HCT116 (cell line): ENCODE measurements around the gene CDKL2. TPM values are rescaled to one million over a fixed set of nuclear protein-coding genes. Genes with fewer than 3 reads are reported as not detected.

ENCODE experiments used
- ATAC-seq: fragments of 200-7000 bp; cut with Tn5 transposase; 2 replicates; pipeline ENCODE4 v1.9.1; 2020; ENCODE audit warnings: mild to moderate bottlenecking, moderate library complexity
- BruUV-seq: library from RNA; stranded (reverse); fragments of 400-500 nt; replicated peaks from 2 replicates; lab custom pipeline; 2021; lab: Mats Ljungman, UMichigan
- CTCF ChIA-PET: fragments of 300-600 bp; sonication (Branson Sonifier 250); formaldehyde crosslinking; loops from one replicate; lab custom pipeline; 2021; ENCODE audit warnings: antibody characterized with exemption; lab: Charles Lee
- POLR2A ChIA-PET: fragments of 300-600, 350-600 bp; sonication (Branson Sonifier 250); formaldehyde crosslinking; loops from one replicate; lab custom pipeline; 2021; ENCODE audit warnings: antibody characterized with exemption; lab: Charles Lee
- RAD21 ChIA-PET, 2 experiments: fragments of 300-600 bp; sonication (Branson Sonifier 250); formaldehyde crosslinking; loops; one replicate each; lab custom pipeline; 2023; ENCODE audit warnings: low total read pairs in 2 of 2; ENCODE audit not compliant: uncharacterized antibody in 2 of 2, unreplicated experiment in 2 of 2, low non-redundant PET in 1 of 2; lab: Charles Lee
- DNase-seq: peaks from one replicate; pipeline ENCODE4 v3.0.0-alpha.2; 2010; ENCODE audit warnings: low read depth, low spot score
- H2AFZ ChIP-seq: fragments of 200-600 bp; shearing (Covaris generic), sonication (generic); 2 replicates; pipeline ENCODE4 v1.6.1; 2017; ENCODE audit warnings: low read depth, mixed run types, mixed read lengths, antibody characterized with exemption, low read length; ENCODE audit not compliant: poor library complexity, severe bottlenecking
- H3K27ac ChIP-seq: 2 replicates; pipeline ENCODE4 v1.5.1; 2012; ENCODE audit warnings: low read depth, low read length
- H3K27me3 ChIP-seq: fragments of 200-600 bp; sonication (generic); 2 replicates; pipeline ENCODE4 v1.6.1; 2016; ENCODE audit warnings: mixed run types, low read length, mixed read lengths; ENCODE audit not compliant: insufficient read depth
- H3K36me3 ChIP-seq, 2 experiments: fragments of 200-500 bp in 1 of 2; fragments of 200-600 bp in 1 of 2; sonication (Bioruptor generic) in 1 of 2; sonication (generic) in 1 of 2; 2 replicates each; pipeline versions ENCODE4 v1.5.1 to v1.6.1; 2014 to 2016; ENCODE audit warnings: low read length in 2 of 2, inconsistent platforms in 1 of 2, mixed read lengths in 1 of 2, mixed run types in 1 of 2; ENCODE audit not compliant: insufficient read depth in 2 of 2, control insufficient read depth in 1 of 2
- H3K4me1 ChIP-seq, 2 experiments: fragments of 200-600 bp in 1 of 2; sonication (generic) in 1 of 2; 2 replicates each; pipeline versions ENCODE4 v1.5.1 to v1.6.1; 2012 to 2017; ENCODE audit warnings: low read length in 2 of 2, inconsistent platforms in 1 of 2, mild to moderate bottlenecking in 1 of 2, mixed read lengths in 1 of 2, mixed run types in 1 of 2, moderate library complexity in 1 of 2; ENCODE audit not compliant: insufficient read depth in 2 of 2, control insufficient read depth in 1 of 2
- H3K4me2 ChIP-seq: fragments of 200-600 bp; sonication (generic); 2 replicates; pipeline ENCODE4 v1.6.1; 2017; ENCODE audit warnings: mixed run types, low read length, mixed read lengths
- H3K4me3 ChIP-seq, 2 experiments: fragments of 200-600 bp in 1 of 2; sonication (generic) in 1 of 2; replicated peaks in 1 of 2; 2 replicates each; pipeline ENCODE4 v1.5.1; 2011 to 2016; ENCODE audit warnings: low read length in 2 of 2, control low read depth in 1 of 2, low read depth in 1 of 2, mild to moderate bottlenecking in 1 of 2, mixed read lengths in 1 of 2, mixed run types in 1 of 2
- H3K79me2 ChIP-seq: fragments of 200-600 bp; sonication (generic); 2 replicates; pipeline ENCODE4 v1.6.1; 2017; ENCODE audit warnings: mild to moderate bottlenecking, mixed run types, low read length, moderate library complexity, mixed read lengths; ENCODE audit not compliant: insufficient read depth
- H3K9ac ChIP-seq: fragments of 200-600 bp; sonication (generic); 2 replicates; pipeline ENCODE4 v1.6.1; 2016; ENCODE audit warnings: low read length, mixed read lengths
- H3K9me2 ChIP-seq: fragments of 200-600 bp; sonication (generic), shearing (Covaris generic); 2 replicates; pipeline ENCODE4 v1.6.1; 2017; ENCODE audit warnings: mixed run types, mild to moderate bottlenecking, moderate library complexity; ENCODE audit not compliant: insufficient read depth
- H3K9me3 ChIP-seq, 2 experiments: fragments of 200-500 bp in 1 of 2; fragments of 200-600 bp in 1 of 2; sonication (Bioruptor generic) in 1 of 2; sonication (generic) in 1 of 2; 2 replicates each; pipeline ENCODE4 v1.6.1; 2014 to 2017; ENCODE audit warnings: low read length in 2 of 2, mixed read lengths in 2 of 2, inconsistent platforms in 1 of 2, low read depth in 1 of 2, mild to moderate bottlenecking in 1 of 2, mixed run types in 1 of 2, moderate library complexity in 1 of 2; ENCODE audit not compliant: control insufficient read depth in 1 of 2, insufficient read depth in 1 of 2
- H4K20me1 ChIP-seq: fragments of 200-600 bp; sonication (generic), shearing (Covaris generic); 2 replicates; pipeline ENCODE4 v1.6.1; 2017; ENCODE audit warnings: mixed run types, mild to moderate bottlenecking, moderate library complexity; ENCODE audit not compliant: insufficient read depth
- CBX3 ChIP-seq: IDR thresholded peaks from 2 replicates; pipeline ENCODE4 v1.6.1; 2012; ENCODE audit warnings: low read depth
- CEBPB ChIP-seq: IDR thresholded peaks from 2 replicates; pipeline ENCODE4 v1.6.1; 2012; ENCODE audit warnings: low read depth
- EGR1 ChIP-seq: IDR thresholded peaks from 2 replicates; pipeline ENCODE4 v1.6.1; 2012; ENCODE audit warnings: low read depth
- ELF1 ChIP-seq: IDR thresholded peaks from 2 replicates; pipeline ENCODE4 v1.6.1; 2012; ENCODE audit warnings: low read depth, borderline replicate concordance
- EZH2 ChIP-seq: fragments of 200-600 bp; sonication (generic); IDR thresholded peaks from 2 replicates; pipeline ENCODE4 v1.6.1; 2017; ENCODE audit warnings: antibody characterized with exemption, mixed run types
- EZH2phosphoT487 ChIP-seq: fragments of 200-600 bp; IDR thresholded peaks from 2 replicates; pipeline ENCODE4 v1.6.1; 2018; ENCODE audit warnings: antibody characterized with exemption, borderline replicate concordance
- POLR2A ChIP-seq: IDR thresholded peaks from 2 replicates; pipeline ENCODE4 v1.7.0; 2011; ENCODE audit warnings: borderline replicate concordance; ENCODE audit not compliant: insufficient read depth, insufficient read length; ENCODE audit errors: extremely low read depth
- RAD21 ChIP-seq: IDR thresholded peaks from 2 replicates; pipeline ENCODE4 v1.6.1; 2012; ENCODE audit warnings: low read depth, mild to moderate bottlenecking
- SP1 ChIP-seq: IDR thresholded peaks from 2 replicates; pipeline ENCODE4 v1.6.1; 2012; ENCODE audit warnings: low read depth
- SRF ChIP-seq: IDR thresholded peaks from 2 replicates; pipeline ENCODE4 v1.6.1; 2012; ENCODE audit warnings: low read depth
- intact Hi-C: fragments of 100-400 bp; cut with micrococcal nuclease; formaldehyde crosslinking; loops from 2 replicates; pipeline ENCODE4 v1.10.0; 2022
- total RNA-seq: library from RNA; stranded (reverse); gene quantifications from one replicate; pipeline ENCODE4 v1.2.1, GENCODE V29; 2021; ENCODE audit not compliant: unreplicated experiment
- TF ChIP-seq, protein P1 (sequence below), 3 experiments: fragments of 200-600 bp in 1 of 3; sonication (generic) in 1 of 3; IDR thresholded peaks in 2 of 3; conservative IDR thresholded peaks in 1 of 3; 2 replicates each; pipeline ENCODE4 v1.5.1; 2012 to 2017; ENCODE audit warnings: low read depth in 2 of 3, low read length in 2 of 3, antibody characterized with exemption in 1 of 3, borderline replicate concordance in 1 of 3, control low read depth in 1 of 3, mild to moderate bottlenecking in 1 of 3, mixed read lengths in 1 of 3, mixed run types in 1 of 3, moderate library complexity in 1 of 3; ENCODE audit not compliant: insufficient read depth in 1 of 3
- TF ChIP-seq, protein P2 (sequence below): IDR thresholded peaks from 2 replicates; pipeline ENCODE4 v1.6.1; 2012; ENCODE audit warnings: low read depth
- TF ChIP-seq, protein P3 (sequence below): IDR thresholded peaks from 2 replicates; pipeline ENCODE4 v1.6.1; 2012
- TF ChIP-seq, protein P4 (sequence below): IDR thresholded peaks from 2 replicates; pipeline ENCODE4 v1.6.1; 2012
- TF ChIP-seq, protein P5 (sequence below): IDR thresholded peaks from 2 replicates; pipeline ENCODE4 v1.6.1; 2011; ENCODE audit warnings: mild to moderate bottlenecking, low read length, moderate library complexity; ENCODE audit not compliant: insufficient replicate concordance; ENCODE audit errors: extremely low read depth

CDKL2 gene
- total RNA-seq, 1 experiment from 2014 or later, result 1.2 TPM

DNA sequence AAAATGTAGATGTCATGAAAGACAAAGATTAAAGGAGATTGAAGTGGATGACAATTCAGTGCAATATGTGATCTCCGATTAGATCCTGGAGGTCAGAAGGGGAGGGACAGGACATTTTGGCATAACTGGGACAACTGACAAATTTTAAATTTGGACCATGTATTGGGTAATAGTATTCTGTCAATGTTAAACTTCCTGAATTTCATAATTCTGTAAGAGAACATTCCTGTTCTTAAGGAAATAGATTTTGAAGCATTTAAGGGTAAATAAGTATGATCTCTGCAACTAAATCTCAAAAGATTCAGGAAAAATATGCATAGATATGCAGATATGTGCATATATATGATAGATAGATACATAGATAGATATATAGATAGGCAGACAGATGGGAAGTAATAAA, 63.4 kb downstream of the CDKL2 start:
- no peaks in the 10 kb centered on the region for H3K9me3 ChIP-seq
- intact Hi-C loops, result no loop called here

More for the DNA sequence above, 63.4 kb downstream of the CDKL2 start:
- Histone ChIP-seq H3K9me2 (no peaks in the 10 kb centered on the region), H3K4me2 (no peak overlapping the region), H4K20me1 (no peaks in the 10 kb centered on the region), H3K27ac (no peak overlapping the region), H2AFZ (no peak overlapping the region), H3K4me3 (no peak overlapping the region), H3K36me3 (no peaks in the 10 kb centered on the region), H3K9ac (no peak overlapping the region), H3K79me2 (no peaks in the 10 kb centered on the region), H3K4me1 (no peaks in the 10 kb centered on the region), H3K27me3 (no peaks in the 10 kb centered on the region)
- RAD21 ChIA-PET, result no interaction called here
- DNase-seq, result no peak
- CTCF ChIA-PET, result no interaction called here
- TF ChIP-seq, protein P1, sequence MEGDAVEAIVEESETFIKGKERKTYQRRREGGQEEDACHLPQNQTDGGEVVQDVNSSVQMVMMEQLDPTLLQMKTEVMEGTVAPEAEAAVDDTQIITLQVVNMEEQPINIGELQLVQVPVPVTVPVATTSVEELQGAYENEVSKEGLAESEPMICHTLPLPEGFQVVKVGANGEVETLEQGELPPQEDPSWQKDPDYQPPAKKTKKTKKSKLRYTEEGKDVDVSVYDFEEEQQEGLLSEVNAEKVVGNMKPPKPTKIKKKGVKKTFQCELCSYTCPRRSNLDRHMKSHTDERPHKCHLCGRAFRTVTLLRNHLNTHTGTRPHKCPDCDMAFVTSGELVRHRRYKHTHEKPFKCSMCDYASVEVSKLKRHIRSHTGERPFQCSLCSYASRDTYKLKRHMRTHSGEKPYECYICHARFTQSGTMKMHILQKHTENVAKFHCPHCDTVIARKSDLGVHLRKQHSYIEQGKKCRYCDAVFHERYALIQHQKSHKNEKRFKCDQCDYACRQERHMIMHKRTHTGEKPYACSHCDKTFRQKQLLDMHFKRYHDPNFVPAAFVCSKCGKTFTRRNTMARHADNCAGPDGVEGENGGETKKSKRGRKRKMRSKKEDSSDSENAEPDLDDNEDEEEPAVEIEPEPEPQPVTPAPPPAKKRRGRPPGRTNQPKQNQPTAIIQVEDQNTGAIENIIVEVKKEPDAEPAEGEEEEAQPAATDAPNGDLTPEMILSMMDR (IDR thresholded peaks at IDR 0.05 in 2 of 3, conservative IDR thresholded peaks at IDR 0.05 in 1 of 3; ENCODE audit: borderline replicate concordance in 1 of 3, insufficient read depth in 1 of 3, low read depth in 2 of 3, low read length in 2 of 3), result no peak
- TF ChIP-seq, protein P2, sequence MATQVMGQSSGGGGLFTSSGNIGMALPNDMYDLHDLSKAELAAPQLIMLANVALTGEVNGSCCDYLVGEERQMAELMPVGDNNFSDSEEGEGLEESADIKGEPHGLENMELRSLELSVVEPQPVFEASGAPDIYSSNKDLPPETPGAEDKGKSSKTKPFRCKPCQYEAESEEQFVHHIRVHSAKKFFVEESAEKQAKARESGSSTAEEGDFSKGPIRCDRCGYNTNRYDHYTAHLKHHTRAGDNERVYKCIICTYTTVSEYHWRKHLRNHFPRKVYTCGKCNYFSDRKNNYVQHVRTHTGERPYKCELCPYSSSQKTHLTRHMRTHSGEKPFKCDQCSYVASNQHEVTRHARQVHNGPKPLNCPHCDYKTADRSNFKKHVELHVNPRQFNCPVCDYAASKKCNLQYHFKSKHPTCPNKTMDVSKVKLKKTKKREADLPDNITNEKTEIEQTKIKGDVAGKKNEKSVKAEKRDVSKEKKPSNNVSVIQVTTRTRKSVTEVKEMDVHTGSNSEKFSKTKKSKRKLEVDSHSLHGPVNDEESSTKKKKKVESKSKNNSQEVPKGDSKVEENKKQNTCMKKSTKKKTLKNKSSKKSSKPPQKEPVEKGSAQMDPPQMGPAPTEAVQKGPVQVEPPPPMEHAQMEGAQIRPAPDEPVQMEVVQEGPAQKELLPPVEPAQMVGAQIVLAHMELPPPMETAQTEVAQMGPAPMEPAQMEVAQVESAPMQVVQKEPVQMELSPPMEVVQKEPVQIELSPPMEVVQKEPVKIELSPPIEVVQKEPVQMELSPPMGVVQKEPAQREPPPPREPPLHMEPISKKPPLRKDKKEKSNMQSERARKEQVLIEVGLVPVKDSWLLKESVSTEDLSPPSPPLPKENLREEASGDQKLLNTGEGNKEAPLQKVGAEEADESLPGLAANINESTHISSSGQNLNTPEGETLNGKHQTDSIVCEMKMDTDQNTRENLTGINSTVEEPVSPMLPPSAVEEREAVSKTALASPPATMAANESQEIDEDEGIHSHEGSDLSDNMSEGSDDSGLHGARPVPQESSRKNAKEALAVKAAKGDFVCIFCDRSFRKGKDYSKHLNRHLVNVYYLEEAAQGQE, result no peak
- no peak for TF ChIP-seq EGR1
- TF ChIP-seq, protein P3, sequence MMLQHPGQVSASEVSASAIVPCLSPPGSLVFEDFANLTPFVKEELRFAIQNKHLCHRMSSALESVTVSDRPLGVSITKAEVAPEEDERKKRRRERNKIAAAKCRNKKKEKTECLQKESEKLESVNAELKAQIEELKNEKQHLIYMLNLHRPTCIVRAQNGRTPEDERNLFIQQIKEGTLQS, result no peak
- no peak for TF ChIP-seq CEBPB
- TF ChIP-seq, protein P4, sequence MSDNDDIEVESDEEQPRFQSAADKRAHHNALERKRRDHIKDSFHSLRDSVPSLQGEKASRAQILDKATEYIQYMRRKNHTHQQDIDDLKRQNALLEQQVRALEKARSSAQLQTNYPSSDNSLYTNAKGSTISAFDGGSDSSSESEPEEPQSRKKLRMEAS, result no peak
- no peak for TF ChIP-seq EZH2phosphoT487
- TF ChIP-seq, protein P5, sequence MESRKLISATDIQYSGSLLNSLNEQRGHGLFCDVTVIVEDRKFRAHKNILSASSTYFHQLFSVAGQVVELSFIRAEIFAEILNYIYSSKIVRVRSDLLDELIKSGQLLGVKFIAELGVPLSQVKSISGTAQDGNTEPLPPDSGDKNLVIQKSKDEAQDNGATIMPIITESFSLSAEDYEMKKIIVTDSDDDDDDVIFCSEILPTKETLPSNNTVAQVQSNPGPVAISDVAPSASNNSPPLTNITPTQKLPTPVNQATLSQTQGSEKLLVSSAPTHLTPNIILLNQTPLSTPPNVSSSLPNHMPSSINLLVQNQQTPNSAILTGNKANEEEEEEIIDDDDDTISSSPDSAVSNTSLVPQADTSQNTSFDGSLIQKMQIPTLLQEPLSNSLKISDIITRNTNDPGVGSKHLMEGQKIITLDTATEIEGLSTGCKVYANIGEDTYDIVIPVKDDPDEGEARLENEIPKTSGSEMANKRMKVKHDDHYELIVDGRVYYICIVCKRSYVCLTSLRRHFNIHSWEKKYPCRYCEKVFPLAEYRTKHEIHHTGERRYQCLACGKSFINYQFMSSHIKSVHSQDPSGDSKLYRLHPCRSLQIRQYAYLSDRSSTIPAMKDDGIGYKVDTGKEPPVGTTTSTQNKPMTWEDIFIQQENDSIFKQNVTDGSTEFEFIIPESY, result no peak
- TF ChIP-seq EZH2, result no peak
- no peak for TF ChIP-seq CBX3
- TF ChIP-seq ELF1, result no peak
- TF ChIP-seq SP1, result no peak
- TF ChIP-seq POLR2A, result no peak
- no peak for TF ChIP-seq SRF
- no peak for TF ChIP-seq RAD21
- POLR2A ChIA-PET, result no interaction called here
- no TSS peak for BruUV-seq
- no peak for ATAC-seq
